Nephron (organoid): ENCODE results near the gene RNF141.

Experiments
- H3K27ac Mint-ChIP-seq, 3 experiments: 2 replicates each; pipeline ENCODE4 v1.8.0; 2020; ENCODE audit warnings: mixed read lengths in 3 of 3, mild to moderate bottlenecking in 2 of 3, moderate library complexity in 1 of 3
- H3K27me3 Mint-ChIP-seq: 2 replicates; pipeline ENCODE4 v1.8.0; 2021; ENCODE audit warnings: low read depth, mild to moderate bottlenecking, moderate library complexity, mixed read lengths
- H3K36me3 Mint-ChIP-seq: 2 replicates; pipeline ENCODE4 v1.8.0; 2020; ENCODE audit warnings: low read depth, mixed read lengths
- H3K4me1 Mint-ChIP-seq: 2 replicates; pipeline ENCODE4 v1.8.0; 2020; ENCODE audit warnings: mixed read lengths
- H3K4me3 Mint-ChIP-seq, 3 experiments: 2 replicates each; pipeline ENCODE4 v1.8.0; 2020; ENCODE audit warnings: mild to moderate bottlenecking in 3 of 3, mixed read lengths in 3 of 3, moderate library complexity in 2 of 3
- H3K9me3 Mint-ChIP-seq: 2 replicates; pipeline ENCODE4 v1.8.0; 2020; ENCODE audit warnings: mixed read lengths
- TF ChIP-seq, protein P1 (sequence below), 3 experiments: fragments of 200-600 bp; sonication (generic); IDR thresholded peaks; one replicate each; pipeline ENCODE4 v1.5.0; 2021; ENCODE audit warnings: antibody characterized with exemption in 3 of 3; ENCODE audit not compliant: unreplicated experiment in 3 of 3

RNF141 gene

DNA sequence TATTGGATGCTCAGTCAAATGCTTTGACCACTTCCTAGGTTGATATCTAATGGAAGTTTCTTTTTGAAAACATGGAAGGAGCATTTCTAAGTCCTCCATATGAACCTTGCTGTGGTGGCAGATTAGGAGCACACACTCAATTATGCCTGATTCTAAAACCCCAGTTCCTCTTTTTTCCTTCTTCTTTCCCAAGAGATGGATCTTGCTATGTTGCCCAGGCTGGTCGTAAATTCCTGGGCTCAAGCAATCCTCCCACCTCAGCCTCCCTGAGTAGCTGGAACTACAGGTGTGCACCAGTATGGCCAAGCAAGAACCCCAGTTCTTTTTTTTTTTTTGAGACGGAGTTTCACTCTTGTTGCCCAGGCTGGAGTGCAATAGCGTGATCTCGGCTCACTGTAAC, 24.5 kb upstream of the RNF141 start:
- no peaks in the 10 kb centered on the region for H3K36me3 Mint-ChIP-seq
- H3K27ac Mint-ChIP-seq = no peak overlapping the region
- peaks cover 9% of the 10 kb centered on the region for H3K4me1 Mint-ChIP-seq
- peaks cover 6% of the 10 kb centered on the region for H3K27me3 Mint-ChIP-seq
- H3K9me3 Mint-ChIP-seq = no peaks in the 10 kb centered on the region
- TF ChIP-seq, protein P1, sequence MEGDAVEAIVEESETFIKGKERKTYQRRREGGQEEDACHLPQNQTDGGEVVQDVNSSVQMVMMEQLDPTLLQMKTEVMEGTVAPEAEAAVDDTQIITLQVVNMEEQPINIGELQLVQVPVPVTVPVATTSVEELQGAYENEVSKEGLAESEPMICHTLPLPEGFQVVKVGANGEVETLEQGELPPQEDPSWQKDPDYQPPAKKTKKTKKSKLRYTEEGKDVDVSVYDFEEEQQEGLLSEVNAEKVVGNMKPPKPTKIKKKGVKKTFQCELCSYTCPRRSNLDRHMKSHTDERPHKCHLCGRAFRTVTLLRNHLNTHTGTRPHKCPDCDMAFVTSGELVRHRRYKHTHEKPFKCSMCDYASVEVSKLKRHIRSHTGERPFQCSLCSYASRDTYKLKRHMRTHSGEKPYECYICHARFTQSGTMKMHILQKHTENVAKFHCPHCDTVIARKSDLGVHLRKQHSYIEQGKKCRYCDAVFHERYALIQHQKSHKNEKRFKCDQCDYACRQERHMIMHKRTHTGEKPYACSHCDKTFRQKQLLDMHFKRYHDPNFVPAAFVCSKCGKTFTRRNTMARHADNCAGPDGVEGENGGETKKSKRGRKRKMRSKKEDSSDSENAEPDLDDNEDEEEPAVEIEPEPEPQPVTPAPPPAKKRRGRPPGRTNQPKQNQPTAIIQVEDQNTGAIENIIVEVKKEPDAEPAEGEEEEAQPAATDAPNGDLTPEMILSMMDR (IDR thresholded peaks at IDR 0.05; ENCODE audit: unreplicated experiment in 3 of 3) = no peak
- H3K4me3 Mint-ChIP-seq = no peak overlapping the region

DNA sequence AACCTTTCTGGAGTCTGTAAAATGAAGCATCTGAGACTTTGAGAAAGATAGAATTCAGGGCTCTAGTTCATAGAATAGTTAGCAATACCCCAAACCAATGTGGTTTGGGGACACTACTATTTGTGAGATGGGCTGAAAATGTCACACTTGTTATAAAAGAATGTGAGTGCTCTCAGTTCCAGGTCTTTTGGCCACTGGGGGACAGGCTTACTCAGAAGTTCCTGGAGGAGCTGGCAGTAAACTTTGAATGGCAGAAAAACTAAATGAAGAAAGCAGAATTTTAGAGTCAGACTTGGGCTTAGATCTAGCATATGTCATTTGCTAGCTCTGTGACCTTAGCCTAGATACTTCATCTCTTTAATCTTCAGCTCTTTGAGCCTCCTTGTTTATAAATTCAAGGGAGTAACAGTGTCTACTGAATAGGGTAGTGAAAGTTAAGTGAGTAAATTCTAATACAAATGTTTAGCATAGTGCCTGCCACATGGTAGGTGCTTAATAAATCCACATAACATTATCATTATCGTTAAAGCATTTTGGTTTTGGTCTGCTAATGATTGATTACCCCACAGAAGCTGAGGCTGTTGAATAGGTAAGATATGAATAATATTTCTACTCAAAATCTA, 23.8 kb upstream of the RNF141 start:
- peaks cover 6% of the 10 kb centered on the region for H3K27me3 Mint-ChIP-seq
- H3K4me3 Mint-ChIP-seq = no peak overlapping the region
- no peaks in the 10 kb centered on the region for H3K9me3 Mint-ChIP-seq
- H3K4me1 Mint-ChIP-seq = peaks cover 9% of the 10 kb centered on the region
- TF ChIP-seq, protein P1 (IDR thresholded peaks at IDR 0.05; ENCODE audit: unreplicated experiment in 3 of 3) = no peak
- H3K27ac Mint-ChIP-seq = no peak overlapping the region
- no peaks in the 10 kb centered on the region for H3K36me3 Mint-ChIP-seq

DNA sequence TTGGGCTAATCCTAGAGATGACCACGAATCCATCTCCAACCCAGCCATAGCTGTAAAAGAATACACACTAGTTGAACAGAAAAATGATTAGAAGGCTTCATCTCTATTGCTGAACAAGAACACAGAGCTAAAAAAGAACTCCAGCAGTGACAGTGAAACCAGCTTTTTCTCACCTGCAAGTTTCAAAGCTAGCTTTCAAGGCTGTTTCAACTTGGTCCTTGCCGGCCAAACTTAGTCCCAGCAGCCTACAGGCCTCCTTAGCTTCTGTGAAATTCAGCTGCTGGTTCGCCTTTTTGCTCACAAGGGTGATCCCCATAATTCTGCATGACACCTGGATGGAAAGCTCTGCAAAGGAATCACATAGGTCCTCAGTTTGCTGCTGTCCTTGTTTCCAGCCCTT, 23.0 kb upstream of the RNF141 start:
- TF ChIP-seq, protein P1 (IDR thresholded peaks at IDR 0.05; ENCODE audit: unreplicated experiment in 3 of 3) = no peak
- Mint-ChIP-seq H3K4me3 (no peak overlapping the region), H3K36me3 (no peaks in the 10 kb centered on the region), H3K4me1 (peaks cover 9% of the 10 kb centered on the region), H3K27ac (no peak overlapping the region), H3K27me3 (peaks cover 6% of the 10 kb centered on the region), H3K9me3 (no peaks in the 10 kb centered on the region)

GRCh38 chr11:10561947-10562346, 21.0 kb upstream of the RNF141 start:
- Mint-ChIP-seq H3K27ac (no peak overlapping the region), H3K27me3 (peaks cover 6% of the 10 kb centered on the region), H3K4me1 (peaks cover 5% of the 10 kb centered on the region), H3K9me3 (no peaks in the 10 kb centered on the region), H3K36me3 (no peaks in the 10 kb centered on the region), H3K4me3 (no peak overlapping the region)
- TF ChIP-seq, protein P1 (IDR thresholded peaks at IDR 0.05; ENCODE audit: unreplicated experiment in 3 of 3) = no peak

DNA sequence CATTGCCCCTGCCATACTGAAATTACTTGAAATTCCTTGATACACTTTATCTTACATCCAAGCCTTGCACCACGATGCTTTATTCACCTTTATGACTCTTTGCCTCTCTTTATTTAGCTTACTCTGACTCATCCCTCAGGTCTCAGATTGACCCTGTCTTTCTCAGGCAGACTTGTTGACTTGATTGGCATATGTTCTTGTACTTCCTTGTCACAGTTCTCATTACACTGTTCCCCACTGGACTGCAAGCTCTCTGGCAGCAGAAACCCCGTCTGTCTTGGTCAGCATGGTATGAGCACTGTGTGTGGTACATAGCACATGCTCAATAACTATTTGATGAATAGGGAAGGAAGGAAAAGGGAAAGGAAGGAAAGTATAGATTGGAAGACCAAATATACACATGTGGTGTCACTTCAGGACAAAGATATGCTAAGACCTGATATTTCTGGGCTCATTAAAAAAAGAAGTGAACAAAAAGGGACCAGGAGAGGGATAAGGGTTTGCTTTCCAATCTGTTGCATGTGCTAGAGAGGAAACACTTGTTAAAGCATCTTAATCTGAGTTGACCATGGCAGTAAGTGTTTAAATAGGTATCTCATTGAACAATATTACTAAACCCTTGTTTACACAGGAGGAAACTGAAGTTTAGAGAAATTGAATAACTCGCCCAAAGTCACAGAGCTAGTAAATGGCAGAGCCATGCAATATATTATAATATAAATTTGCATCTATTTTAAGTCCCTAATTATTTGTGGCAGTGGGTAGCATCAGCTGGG, 20.2 kb upstream of the RNF141 start:
- TF ChIP-seq, protein P1 (IDR thresholded peaks at IDR 0.05; ENCODE audit: unreplicated experiment in 3 of 3) = no peak
- Mint-ChIP-seq H3K27ac (no peak overlapping the region), H3K9me3 (no peaks in the 10 kb centered on the region), H3K36me3 (no peaks in the 10 kb centered on the region), H3K4me1 (no peaks in the 10 kb centered on the region), H3K27me3 (peaks cover 11% of the 10 kb centered on the region), H3K4me3 (no peak overlapping the region)

GRCh38 chr11:10558288-10558687, 17.3 kb upstream of the RNF141 start:
- H3K9me3 Mint-ChIP-seq = no peaks in the 10 kb centered on the region
- H3K4me3 Mint-ChIP-seq = no peak overlapping the region
- H3K4me1 Mint-ChIP-seq = no peaks in the 10 kb centered on the region
- H3K27ac Mint-ChIP-seq = no peak overlapping the region
- TF ChIP-seq, protein P1 (IDR thresholded peaks at IDR 0.05; ENCODE audit: unreplicated experiment in 3 of 3) = no peak
- H3K36me3 Mint-ChIP-seq = no peaks in the 10 kb centered on the region
- peaks cover 11% of the 10 kb centered on the region for H3K27me3 Mint-ChIP-seq
